Subcutaneous abdominal adipose tissue (tissue), 5 donors: ENCODE data around the gene IFTAP.

Source experiments
- H3K27ac ChIP-seq: one replicate; pipeline ENCODE4 v1.7.0; 2013; ENCODE audit warnings: low read depth, mild to moderate bottlenecking, inconsistent platforms, low read length, moderate library complexity
- H3K27me3 ChIP-seq, 5 donors: one replicate each; pipeline ENCODE4 v1.7.0; 2013; ENCODE audit warnings: low read length in 5 of 5, inconsistent platforms in 1 of 5; ENCODE audit not compliant: control insufficient read depth in 5 of 5, insufficient read depth in 4 of 5
- H3K36me3 ChIP-seq, 5 donors: one replicate each; pipeline ENCODE4 v1.7.0; 2013; ENCODE audit warnings: low read length in 5 of 5; ENCODE audit not compliant: control insufficient read depth in 5 of 5, insufficient read depth in 5 of 5
- H3K4me1 ChIP-seq, 5 donors: one replicate each; pipeline ENCODE4 v1.7.0; 2013; ENCODE audit warnings: low read length in 5 of 5, mild to moderate bottlenecking in 3 of 5, moderate library complexity in 1 of 5; ENCODE audit not compliant: control insufficient read depth in 5 of 5, insufficient read depth in 5 of 5
- H3K4me3 ChIP-seq, 5 donors: one replicate each; pipeline ENCODE4 v1.7.0; 2013; ENCODE audit warnings: low read length in 5 of 5, low read depth in 1 of 5
- H3K9ac ChIP-seq, 5 donors: one replicate each; pipeline ENCODE4 v1.7.0; 2013; ENCODE audit warnings: low read length in 5 of 5, mild to moderate bottlenecking in 4 of 5, moderate library complexity in 3 of 5
- H3K9me3 ChIP-seq, 5 donors: one replicate each; pipeline ENCODE4 v1.7.0; 2013; ENCODE audit warnings: low read length in 5 of 5; ENCODE audit not compliant: control insufficient read depth in 5 of 5
- donor health status: healthy.
- donor health status: healthy.
- donor health status: healthy.
- donor health status: healthy.
- donor health status: healthy.

The IFTAP gene

DNA sequence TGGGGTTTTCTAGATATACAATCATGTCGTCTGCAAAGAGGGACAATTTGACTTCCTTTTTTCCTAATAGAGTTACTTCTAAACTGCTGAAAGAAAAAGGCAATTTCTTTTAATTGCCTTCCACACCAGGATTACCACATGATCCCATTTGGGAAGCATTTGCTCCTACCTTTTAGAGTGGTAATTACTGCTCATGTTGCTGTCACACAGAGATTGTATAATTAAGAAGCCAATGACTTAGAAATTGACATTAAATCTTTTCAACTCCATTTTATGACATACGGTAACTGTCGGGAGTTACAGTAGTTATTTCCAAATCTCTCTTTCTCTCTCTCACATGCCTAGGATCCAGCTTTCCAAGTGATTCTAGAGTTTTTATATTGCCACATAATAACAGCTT, 21.5 kb downstream of the IFTAP start:
- Histone ChIP-seq H3K9me3 (no peaks in the 10 kb centered on the region), H3K4me1 (peaks cover 0 to 11% (median 7%) of the 10 kb centered on the region in 5 donors), H3K4me3 (no peak overlapping the region), H3K27me3 (no peaks in the 10 kb centered on the region), H3K27ac (no peak overlapping the region), H3K36me3 (peaks cover 0 to 5% (median 3%) of the 10 kb centered on the region in 5 donors), H3K9ac (no peak overlapping the region)

DNA sequence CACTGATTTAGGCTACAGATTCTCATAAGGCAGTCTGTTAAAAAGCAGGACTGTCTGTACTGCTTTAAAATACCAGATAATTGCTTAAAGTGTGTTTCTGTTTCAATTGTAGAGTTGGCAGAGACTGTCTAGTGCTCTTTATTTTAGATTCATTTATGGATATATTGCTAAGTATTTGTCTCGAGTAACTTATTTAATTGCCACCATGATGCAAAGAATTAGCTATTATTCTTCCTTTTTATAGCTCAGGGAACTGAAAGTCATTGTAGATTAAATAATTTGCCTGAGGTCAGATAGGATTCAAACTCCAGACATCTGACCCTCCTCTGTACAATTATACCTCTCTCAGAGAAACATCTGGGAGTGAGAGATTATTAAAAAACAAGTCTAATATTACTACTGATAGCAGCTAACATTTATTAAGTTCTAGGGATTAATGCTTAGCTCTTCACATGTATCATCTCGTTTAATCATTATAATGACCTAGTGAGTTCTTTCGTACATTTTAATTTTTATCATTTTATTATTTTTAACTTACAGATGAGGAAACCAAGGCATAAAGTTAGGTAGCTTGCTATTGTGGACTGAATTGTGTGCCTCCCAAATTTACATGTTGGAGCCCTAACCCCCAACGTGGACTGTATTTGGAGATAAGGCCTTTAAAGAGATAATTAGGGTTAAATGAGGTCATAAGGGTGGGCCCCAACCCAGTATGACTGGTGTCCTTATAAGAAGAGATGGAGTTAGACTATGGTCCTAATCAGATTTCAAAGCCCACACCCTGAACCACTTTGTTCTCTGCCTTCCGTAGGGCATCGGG, 23.5 kb downstream of the IFTAP start:
- Histone ChIP-seq H3K4me1 (peaks cover 0 to 11% (median 7%) of the 10 kb centered on the region in 5 donors), H3K27me3 (no peaks in the 10 kb centered on the region), H3K36me3 (no peaks in the 10 kb centered on the region), H3K9ac (no peak overlapping the region), H3K4me3 (no peak overlapping the region), H3K27ac (no peak overlapping the region), H3K9me3 (no peaks in the 10 kb centered on the region)

GRCh38 chr11:36618363-36619047, 24.2 kb downstream of the IFTAP start:
- no peaks in the 10 kb centered on the region for H3K9me3 ChIP-seq
- H3K27ac ChIP-seq: no peak overlapping the region
- no peaks in the 10 kb centered on the region for H3K36me3 ChIP-seq
- no peak overlapping the region for H3K9ac ChIP-seq
- H3K4me3 ChIP-seq: no peak overlapping the region
- H3K27me3 ChIP-seq: no peaks in the 10 kb centered on the region
- H3K4me1 ChIP-seq: peaks cover 0 to 11% (median 7%) of the 10 kb centered on the region in 5 donors

GRCh38 chr11:36619502-36619901, 25.2 kb downstream of the IFTAP start:
- H3K9ac ChIP-seq: peak overlapping the region in 1 of 5 donors; percentile 49
- no peaks in the 10 kb centered on the region for H3K9me3 ChIP-seq
- no peaks in the 10 kb centered on the region for H3K27me3 ChIP-seq
- H3K27ac ChIP-seq: no peak overlapping the region
- no peaks in the 10 kb centered on the region for H3K36me3 ChIP-seq
- peaks cover 0 to 11% (median 7%) of the 10 kb centered on the region in 5 donors for H3K4me1 ChIP-seq
- H3K4me3 ChIP-seq: peak overlapping the region in 3 of 5 donors; percentile 29 to 45 (median 37)

- H3K4me1 ChIP-seq: peaks cover 0 to 11% (median 7%) of the 10 kb centered on the region in 5 donors
- no peaks in the 10 kb centered on the region for H3K9me3 ChIP-seq
- H3K36me3 ChIP-seq: no peaks in the 10 kb centered on the region
- H3K9ac ChIP-seq: no peak overlapping the region
- no peak overlapping the region for H3K27ac ChIP-seq
- no peak overlapping the region for H3K4me3 ChIP-seq
- no peaks in the 10 kb centered on the region for H3K27me3 ChIP-seq
These were observed 25.9 kb downstream of the IFTAP start for GRCh38 chr11:36620246-36620645.

GRCh38 chr11:36622431-36623136, 28.3 kb downstream of the IFTAP start:
- Histone ChIP-seq H3K4me3 (no peak overlapping the region), H3K9me3 (no peaks in the 10 kb centered on the region), H3K27ac (no peak overlapping the region), H3K36me3 (no peaks in the 10 kb centered on the region), H3K4me1 (peaks cover 0 to 11% (median 7%) of the 10 kb centered on the region in 5 donors), H3K9ac (no peak overlapping the region), H3K27me3 (no peaks in the 10 kb centered on the region)

- no peak overlapping the region for H3K27ac ChIP-seq
- no peak overlapping the region for H3K4me3 ChIP-seq
- no peaks in the 10 kb centered on the region for H3K36me3 ChIP-seq
- H3K9ac ChIP-seq: no peak overlapping the region
- H3K4me1 ChIP-seq: peaks cover 0 to 11% (median 7%) of the 10 kb centered on the region in 5 donors
- no peaks in the 10 kb centered on the region for H3K27me3 ChIP-seq
- no peaks in the 10 kb centered on the region for H3K9me3 ChIP-seq
These were observed 29.2 kb downstream of the IFTAP start for GRCh38 chr11:36623494-36623893.

GRCh38 chr11:36627006-36627405, 32.7 kb downstream of the IFTAP start:
- Histone ChIP-seq H3K4me3 (no peak overlapping the region), H3K27me3 (no peaks in the 10 kb centered on the region), H3K27ac (no peak overlapping the region), H3K9me3 (no peaks in the 10 kb centered on the region), H3K36me3 (no peaks in the 10 kb centered on the region), H3K9ac (no peak overlapping the region), H3K4me1 (no peaks in the 10 kb centered on the region)

GRCh38 chr11:36627471-36627870, 33.2 kb downstream of the IFTAP start:
- no peak overlapping the region for H3K27ac ChIP-seq
- H3K4me1 ChIP-seq: no peaks in the 10 kb centered on the region
- no peak overlapping the region for H3K9ac ChIP-seq
- no peaks in the 10 kb centered on the region for H3K27me3 ChIP-seq
- H3K4me3 ChIP-seq: no peak overlapping the region
- H3K36me3 ChIP-seq: no peaks in the 10 kb centered on the region
- no peaks in the 10 kb centered on the region for H3K9me3 ChIP-seq

DNA sequence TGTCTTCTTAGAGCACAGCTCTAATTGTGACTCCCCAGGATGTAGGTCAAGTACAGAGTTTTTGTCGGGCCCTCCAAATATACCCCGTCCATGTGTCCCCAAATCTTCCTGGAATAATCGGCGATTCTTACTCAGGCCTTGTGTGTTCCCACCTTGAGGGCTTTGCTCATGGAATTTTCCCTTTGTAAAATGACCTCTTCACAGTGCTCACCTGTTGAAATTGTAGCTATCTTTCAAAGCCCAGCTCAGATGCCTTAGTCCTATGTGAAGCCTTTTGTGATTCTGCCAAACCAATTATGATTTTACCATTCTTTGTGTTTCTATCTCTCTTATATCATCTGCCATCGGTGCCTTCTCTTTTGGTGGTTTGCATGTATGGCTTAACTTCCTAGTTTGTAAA, 33.8 kb downstream of the IFTAP start:
- no peaks in the 10 kb centered on the region for H3K27me3 ChIP-seq
- H3K4me3 ChIP-seq: no peak overlapping the region
- H3K9ac ChIP-seq: no peak overlapping the region
- no peaks in the 10 kb centered on the region for H3K9me3 ChIP-seq
- H3K27ac ChIP-seq: no peak overlapping the region
- H3K36me3 ChIP-seq: no peaks in the 10 kb centered on the region
- no peaks in the 10 kb centered on the region for H3K4me1 ChIP-seq
